GM21528 (cell line): Measurements from ENCODE around the gene SPINDOC.

Experiments
- ATAC-seq: cut with Tn5 transposase; IDR thresholded peaks from one replicate; pipeline ENCODE4 v1.9.1; 2021; ENCODE audit warnings: mild to moderate bottlenecking, moderate library complexity; ENCODE audit not compliant: unreplicated experiment, low FRiP score

SPINDOC gene

DNA sequence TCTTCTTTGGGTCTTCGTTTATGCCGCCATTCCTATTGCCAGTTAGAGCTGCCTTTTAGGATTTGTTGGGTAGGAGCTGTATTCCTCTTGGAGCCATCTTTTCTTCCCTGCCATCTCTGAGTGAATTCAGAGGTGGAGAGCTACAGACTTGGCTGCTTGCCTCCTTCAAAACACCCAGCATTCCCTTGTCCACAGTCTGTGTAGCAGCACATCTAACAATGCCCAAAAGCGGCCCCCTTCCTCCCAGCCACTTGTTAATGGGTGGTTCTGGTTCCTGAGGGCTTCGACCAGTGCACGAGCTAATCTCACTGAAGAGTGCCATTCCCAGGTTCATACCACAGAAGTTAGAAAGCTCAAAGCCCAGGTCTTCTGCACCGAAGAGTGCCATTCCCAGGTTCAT, 63.4 kb downstream of the SPINDOC start:
- ATAC-seq, result no peak
